Middle frontal gyrus (tissue), 1 donor: ENCODE measurements around the gene IRX6.

Experiments used
- DNase-seq: peaks from one replicate; pipeline ENCODE4 v3.0.0-alpha.2; 2015; ENCODE audit warnings: low spot score; ENCODE audit errors: extremely low spot score

The IRX6 gene

GRCh38 chr16:55323637-55324271 is at the start of gene IRX6:
IRX6 (plus strand) TSS chr16:55324203; CDS start chr16:55325092, 889 bp downstream.
- no peak for DNase-seq

- no peak for DNase-seq
These were observed 49.6 kb upstream of the IRX6 start for GRCh38 chr16:55274391-55274790.

- no peak for DNase-seq
These were observed 48.8 kb upstream of the IRX6 start for GRCh38 chr16:55275167-55275566.

- DNase-seq = no peak
These were observed 48.1 kb upstream of the IRX6 start for GRCh38 chr16:55275869-55276268.

- no peak for DNase-seq
These were observed 46.5 kb upstream of the IRX6 start for GRCh38 chr16:55277536-55277935.

- no peak for DNase-seq
These were observed 44.4 kb upstream of the IRX6 start for GRCh38 chr16:55279598-55279997.

GRCh38 chr16:55280587-55280986 is 43.4 kb upstream of the IRX6 start:
- DNase-seq = no peak

- no peak for DNase-seq
These were observed 41.6 kb upstream of the IRX6 start for GRCh38 chr16:55282441-55282840.

- no peak for DNase-seq
These were observed 39.9 kb upstream of the IRX6 start for GRCh38 chr16:55283812-55284717.

GRCh38 chr16:55284718-55285099 is 39.3 kb upstream of the IRX6 start:
- DNase-seq = no peak

GRCh38 chr16:55285586-55285985 is 38.4 kb upstream of the IRX6 start:
- DNase-seq = no peak

GRCh38 chr16:55289353-55289752 is 34.6 kb upstream of the IRX6 start:
- DNase-seq = no peak

GRCh38 chr16:55291847-55292246 is 32.2 kb upstream of the IRX6 start:
- no peak for DNase-seq

GRCh38 chr16:55292491-55292890 is 31.5 kb upstream of the IRX6 start:
- DNase-seq = no peak

- no peak for DNase-seq
These were observed 29.9 kb upstream of the IRX6 start for GRCh38 chr16:55294129-55294528.

GRCh38 chr16:55294931-55295342 is 29.1 kb upstream of the IRX6 start:
- no peak for DNase-seq

- DNase-seq = no peak
These were observed 26.7 kb upstream of the IRX6 start for GRCh38 chr16:55297062-55297909.

GRCh38 chr16:55297910-55298479 is 26.0 kb upstream of the IRX6 start:
- no peak for DNase-seq

- DNase-seq = no peak
These were observed 22.5 kb upstream of the IRX6 start for GRCh38 chr16:55301385-55302008.

- no peak for DNase-seq
These were observed 21.4 kb upstream of the IRX6 start for GRCh38 chr16:55302635-55303034.

- no peak for DNase-seq
These were observed 15.0 kb upstream of the IRX6 start for GRCh38 chr16:55308973-55309372.
